GM18502 (cell line): ENCODE measurements around the gene MKI67.
A peak's percentile ranks its signal among the peaks of the same experiment; 100 is the strongest.
"Not testable (repeated sequence)": the region's sequence is repeated elsewhere in the genome, so short reads cannot be mapped to it uniquely, and the experiment has no call there.

Source experiments
- ATAC-seq: cut with Tn5 transposase; IDR thresholded peaks from one replicate; pipeline ENCODE4 v1.9.1; 2021; ENCODE audit warnings: mild to moderate bottlenecking; ENCODE audit not compliant: unreplicated experiment, poor library complexity

Gene MKI67

DNA sequence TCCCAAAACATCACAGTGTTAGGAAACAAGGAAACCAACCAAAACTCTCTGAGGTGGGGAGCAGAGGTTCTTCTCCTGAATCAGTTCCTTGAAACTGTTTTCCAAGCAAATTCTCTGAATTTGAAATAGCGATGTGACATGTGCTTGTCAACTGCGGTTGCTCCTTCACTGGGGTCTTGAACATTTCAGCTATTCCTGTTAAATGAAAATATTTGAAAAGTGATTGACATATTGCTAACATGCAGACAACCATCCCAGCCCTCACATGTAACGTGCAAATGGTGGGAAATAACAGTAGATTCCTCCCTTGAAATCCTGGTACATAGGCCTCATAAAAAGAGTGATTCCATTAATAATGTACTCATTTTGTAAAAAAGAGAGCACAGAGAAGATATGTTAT, 15.9 kb downstream of the MKI67 start:
- no peak for ATAC-seq

- ATAC-seq = no peak
These were observed 16.5 kb downstream of the MKI67 start for GRCh38 chr10:128109707-128110106.

DNA sequence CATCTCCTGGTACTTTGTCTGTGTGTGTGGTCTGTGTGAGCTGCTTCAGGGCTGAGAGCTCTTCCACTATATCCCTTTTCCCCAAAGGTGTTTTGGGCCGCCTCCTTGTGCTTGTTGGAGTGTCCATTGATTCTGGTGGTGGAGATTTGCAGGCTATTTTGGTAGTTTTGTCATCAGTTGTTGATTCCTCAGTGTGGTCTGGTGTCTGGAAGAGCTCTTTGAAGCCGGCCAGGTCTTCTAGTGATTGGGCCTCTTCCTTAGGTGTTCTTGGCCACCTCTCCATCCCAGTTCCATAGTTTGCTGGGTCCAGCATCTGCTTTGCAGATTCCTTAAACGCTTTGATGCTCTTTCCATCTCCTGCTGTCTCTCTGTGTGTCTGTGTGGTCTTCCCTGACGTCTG, 20.8 kb downstream of the MKI67 start:
- no peak for ATAC-seq

DNA sequence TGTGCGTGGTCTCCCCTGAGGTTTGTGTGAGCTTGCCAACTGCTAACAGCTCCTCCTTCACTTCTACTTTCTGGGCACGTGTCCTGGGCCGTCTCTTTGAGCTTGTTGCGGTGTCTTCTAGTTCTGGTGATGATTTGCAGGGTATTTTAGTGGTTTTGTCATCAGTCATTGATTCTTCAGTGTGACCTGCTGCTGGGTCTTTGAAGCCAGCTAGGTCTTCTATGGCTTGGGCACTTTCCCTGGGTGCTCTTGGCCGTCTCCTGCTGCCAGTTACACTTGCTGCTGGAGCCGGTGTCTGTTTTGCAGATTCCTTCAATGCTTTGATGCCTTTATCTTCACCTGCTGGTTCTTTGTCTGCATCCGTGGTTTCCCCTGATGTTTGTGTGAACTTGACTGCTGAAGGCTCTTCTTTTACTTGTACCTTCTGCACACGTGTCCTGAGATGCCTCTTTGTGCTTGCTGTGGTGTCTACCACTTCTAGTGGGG, 23.0 kb downstream of the MKI67 start:
- no peak for ATAC-seq

DNA sequence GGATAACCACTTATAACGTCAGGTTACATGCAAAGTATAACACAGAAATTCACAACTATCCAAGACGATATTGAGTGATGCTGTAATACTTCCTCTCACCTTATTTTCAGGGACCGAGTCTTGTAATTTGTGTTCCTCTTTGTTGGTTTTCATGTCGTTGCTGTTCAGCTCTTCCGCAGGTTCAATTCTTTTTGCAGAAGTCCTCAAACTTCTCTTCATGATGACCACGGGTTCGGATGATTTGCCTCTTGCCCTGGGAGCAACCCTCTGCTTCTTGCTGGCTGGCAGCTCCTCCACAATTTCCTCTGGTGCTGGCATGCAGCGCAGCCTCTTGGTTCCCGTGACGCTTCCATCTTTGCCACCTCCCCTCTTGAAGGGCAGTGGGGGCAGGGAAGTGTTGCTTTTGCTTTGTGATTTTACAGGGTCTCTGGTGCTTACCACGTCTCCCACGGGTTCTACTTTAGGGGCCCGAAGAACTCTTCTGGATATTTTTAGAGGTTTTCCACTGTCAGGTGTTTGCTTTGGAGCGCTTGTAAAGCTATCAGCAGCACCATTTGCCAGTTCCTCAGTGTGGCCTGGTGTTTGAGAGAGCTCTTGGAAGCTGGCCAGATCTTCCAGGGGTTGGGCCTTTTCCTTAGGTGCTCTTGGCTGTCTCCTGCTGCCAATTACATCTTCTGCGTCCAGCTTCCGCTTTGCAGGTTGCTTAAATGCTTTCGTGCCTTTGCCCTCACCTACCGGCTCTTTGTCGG, 23.6 kb downstream of the MKI67 start:
- ATAC-seq = no peak

- ATAC-seq = no peak
These were observed 24.3 kb downstream of the MKI67 start for GRCh38 chr10:128101901-128102300.

- no peak for ATAC-seq
These were observed 26.3 kb downstream of the MKI67 start for GRCh38 chr10:128099901-128100300.

DNA sequence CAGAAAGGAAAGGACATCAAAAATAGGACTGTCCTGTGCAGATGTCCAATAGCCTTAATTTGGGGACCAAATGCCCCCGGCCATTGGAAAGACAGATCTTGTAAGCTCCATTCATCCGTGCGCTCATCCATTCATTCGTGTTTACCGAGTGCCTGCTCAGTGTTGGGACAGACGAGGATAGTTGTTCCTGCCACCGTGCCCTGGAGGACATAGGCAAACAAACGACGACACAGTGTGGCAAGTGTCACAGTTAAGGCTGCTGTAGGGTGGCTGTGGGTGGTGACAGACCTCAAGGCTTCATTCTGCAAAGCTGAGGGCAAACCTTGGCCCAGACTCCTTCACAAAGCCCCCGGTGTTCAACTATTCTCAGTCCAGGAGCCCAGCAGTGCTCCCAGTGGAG, 27.6 kb downstream of the MKI67 start:
- ATAC-seq = no peak

GRCh38 chr10:128097783-128098182, 28.4 kb downstream of the MKI67 start:
- no peak for ATAC-seq

DNA sequence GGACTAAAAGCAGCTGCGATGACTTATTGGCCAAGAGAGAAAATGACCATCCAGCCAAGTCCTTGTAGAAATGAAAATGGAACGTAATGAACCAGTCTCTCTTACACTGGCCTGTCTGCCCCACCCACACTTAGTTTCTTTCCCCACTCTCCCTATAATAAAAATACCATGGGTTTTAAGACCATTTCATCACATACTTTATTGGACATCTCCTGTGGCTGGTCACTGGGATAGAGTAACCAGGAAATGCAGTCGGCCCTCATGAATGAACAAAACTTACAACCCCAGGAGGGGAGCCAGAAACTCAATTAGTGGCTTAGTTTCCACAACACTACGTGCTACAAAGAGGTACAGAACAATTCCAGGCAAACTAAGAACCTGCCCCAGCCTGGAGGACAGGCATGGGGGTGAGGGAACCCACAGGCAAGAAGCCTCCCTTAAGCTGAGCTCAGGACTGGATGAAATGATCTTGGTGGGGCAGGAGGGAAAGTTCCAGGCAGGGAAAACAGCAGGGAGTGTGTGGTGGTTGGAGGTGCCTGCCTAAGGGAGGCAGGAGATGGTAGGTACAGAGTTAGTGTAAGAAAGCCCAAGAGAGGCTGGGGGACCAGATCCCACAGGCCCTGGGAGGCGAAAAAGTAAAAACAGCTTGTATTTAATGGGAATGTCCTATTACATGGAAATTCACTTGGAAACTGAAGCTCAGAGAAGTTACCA, 29.6 kb downstream of the MKI67 start:
- ATAC-seq = no peak

DNA sequence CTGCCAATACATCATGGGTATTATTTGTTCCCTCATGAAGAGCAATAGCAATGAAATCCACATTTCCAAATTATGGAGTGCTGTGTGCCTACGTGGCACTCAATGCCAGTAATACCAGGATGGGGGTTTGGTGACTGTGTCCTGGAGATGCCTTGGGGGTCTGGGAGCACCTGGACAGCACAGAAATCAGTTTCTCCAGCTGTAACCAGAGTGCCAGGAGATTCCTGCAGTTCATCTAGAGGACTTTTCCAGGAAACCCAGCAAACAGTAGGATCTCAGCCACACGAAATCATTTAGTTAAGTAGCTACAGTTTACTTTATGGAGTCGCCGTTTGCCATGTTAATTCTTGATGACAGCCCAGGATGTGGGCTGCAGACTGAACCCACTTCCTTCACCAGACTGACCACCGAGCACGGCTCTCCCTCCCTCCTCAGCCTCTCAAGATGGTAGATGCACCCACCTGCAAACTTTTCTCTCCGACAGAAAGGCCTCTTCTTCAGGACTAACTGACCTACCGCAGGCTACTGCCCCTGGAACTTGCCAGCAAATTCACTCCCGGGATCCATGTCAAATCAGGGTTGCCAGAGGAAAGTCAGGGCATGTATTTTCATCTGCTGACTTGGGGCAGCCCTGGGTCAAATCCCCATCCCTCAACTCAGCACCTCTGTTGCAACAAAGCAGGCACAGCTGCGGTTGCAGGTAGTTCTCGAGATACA, 30.3 kb downstream of the MKI67 start:
- no peak for ATAC-seq

DNA sequence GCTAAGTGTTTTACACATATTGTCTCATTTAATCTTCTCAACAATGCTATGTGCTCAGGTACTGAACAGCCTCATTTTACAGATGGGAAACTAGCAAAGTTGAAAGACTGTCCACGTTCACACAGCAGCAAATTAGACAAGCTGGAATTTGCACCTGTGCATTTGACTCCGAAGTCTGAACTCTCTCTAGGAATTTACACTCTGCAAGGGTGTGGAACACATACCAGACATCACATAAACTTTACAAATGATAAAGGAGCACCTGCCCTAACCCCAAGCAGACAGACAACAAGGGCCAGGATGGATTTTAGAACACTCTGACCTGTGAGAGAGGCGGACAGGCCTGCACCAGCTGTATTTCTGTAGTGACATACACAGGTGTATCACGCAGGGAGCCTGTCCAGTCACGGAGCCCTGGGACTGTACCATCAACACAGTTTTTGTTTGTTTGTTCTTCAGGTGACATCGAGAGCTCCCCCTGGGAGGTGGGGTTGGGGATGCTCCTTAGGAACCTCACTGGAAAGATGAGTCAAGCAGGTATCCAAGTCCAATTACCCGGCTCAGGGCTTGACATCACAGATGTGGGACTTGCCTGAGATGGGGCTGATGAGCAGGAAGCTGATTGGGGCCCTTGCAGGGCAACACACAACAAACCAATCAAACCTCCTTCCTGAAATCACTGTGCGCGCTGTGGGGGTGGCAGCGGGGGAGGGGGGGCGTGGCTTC, 31.0 kb downstream of the MKI67 start:
- no peak for ATAC-seq

DNA sequence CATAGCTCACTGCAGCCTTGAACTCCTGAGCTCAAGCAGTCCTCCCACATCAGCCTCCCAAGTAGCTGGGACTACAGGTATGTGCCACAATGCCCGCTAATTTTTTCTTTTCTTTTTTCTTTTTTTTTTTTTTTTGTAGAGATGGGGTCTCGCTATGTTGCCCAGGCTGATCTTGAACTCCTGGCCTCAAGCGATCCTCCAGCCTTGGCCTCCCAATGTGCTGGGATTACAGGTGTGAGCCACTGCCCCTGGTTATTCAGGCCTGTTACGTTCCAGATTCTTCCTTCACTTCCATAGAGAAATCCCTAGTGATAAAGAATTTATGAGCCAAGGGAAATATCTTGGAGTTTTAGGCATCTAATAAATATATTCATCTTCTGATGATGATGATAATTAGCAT, 31.6 kb downstream of the MKI67 start:
- not testable (repeated sequence) for ATAC-seq

DNA sequence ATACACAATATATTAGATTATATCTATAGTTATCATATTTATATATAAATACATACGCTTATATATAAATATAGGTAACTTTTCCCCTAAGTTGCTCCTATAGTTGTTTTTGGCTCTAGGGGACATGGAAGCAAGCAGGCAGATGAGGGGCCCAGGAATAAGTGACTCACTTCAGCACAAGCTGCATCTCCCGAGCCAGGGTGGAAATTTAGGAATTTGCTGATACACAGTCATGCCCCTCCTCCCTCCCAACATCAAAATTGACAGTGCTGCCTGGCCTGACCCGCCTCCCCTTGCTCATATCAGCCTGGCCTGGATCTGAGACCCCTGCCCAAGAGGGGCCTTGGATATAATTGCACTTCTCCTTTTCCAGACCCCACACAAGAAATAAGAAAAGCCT, 33.8 kb downstream of the MKI67 start:
- ATAC-seq = no peak

- no peak for ATAC-seq
These were observed 34.5 kb downstream of the MKI67 start for GRCh38 chr10:128091636-128092210.

- ATAC-seq = peak; percentile 58
These were observed 38.1 kb downstream of the MKI67 start for GRCh38 chr10:128087884-128088709.

DNA sequence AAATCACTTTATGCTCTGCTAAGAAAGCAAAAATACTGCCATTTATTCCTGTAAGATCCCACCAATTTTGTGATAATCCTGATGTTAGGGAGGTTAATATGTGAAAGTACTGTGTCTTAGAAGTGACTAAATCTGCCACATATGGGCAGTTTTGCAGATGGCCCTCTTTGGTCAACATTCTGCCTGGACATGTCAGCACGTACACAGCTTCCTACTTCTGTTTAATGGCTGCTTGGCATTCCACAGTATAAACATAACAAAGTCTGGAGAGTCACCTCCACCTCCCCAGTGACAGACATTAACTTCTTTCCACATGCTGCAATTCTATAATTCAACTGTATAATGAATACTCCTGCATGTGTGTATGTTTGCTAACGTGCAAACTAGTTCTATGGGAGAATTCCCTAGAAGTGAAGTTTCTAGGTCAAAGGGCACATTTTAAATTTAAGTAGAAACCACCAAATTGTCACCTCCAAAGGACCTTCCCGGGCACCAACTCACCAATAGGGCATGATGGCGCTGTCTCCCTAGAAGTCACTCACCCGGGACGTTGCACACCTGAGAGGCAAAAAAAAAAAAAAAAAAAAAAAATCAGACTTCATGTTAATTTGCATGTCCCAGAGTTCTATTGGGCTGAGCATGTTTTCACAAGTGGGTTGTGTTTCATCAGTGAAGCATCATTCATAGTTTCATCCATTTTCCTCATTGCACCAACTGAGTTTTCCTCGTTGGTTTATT, 38.9 kb downstream of the MKI67 start:
- no peak for ATAC-seq

DNA sequence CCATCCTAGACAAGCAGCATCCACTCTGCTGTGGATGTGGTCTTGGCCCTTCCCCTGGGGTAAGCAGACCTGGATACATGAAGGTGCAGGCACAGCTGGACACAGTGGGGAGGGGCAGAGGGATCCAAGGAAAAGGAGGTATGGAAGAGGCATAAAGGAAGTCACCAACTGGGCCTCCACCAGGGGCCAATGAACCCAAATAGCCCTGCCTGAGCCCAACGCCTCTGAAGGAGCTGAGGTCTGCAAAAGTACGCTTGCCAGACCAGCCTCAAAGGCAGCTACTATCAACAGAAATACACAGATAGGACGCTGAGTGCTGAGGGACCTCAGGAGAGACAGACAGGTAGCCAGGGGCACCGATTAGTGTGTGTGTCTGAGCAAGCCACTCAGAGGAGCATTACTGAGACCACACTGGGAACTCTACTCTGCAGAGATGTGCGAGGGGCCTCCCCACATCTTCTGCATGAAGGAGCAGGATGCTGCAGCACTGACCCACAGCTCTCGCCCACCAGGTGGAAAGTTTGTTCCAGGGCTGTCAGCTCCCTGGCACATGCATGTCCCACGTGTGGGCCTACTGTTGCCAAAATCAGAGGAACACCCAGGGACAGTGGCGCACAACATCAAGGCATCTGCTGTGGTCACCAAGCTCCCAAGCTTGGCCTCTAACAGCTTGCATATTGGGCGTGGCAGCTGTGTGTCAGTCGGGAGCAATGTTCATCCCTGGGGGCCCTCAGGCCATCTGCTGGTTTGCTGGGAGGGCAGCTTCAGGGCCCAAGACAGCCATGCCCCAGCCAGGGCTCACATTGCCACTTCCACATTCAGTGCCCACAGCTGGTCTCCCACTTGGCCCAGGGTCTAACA, 40.0 kb downstream of the MKI67 start:
- no peak for ATAC-seq
